HG03196 (cell line): Measurements from ENCODE around the gene C10orf120.

Source experiments
- ATAC-seq: cut with Tn5 transposase; IDR thresholded peaks from one replicate; pipeline ENCODE4 v1.9.1; 2021; ENCODE audit not compliant: unreplicated experiment

The C10orf120 gene

GRCh38 chr10:122662231-122662630 lies 37.4 kb downstream of the C10orf120 start:
- ATAC-seq = no peak

GRCh38 chr10:122660696-122661095 lies 39.0 kb downstream of the C10orf120 start:
- no peak for ATAC-seq

- no peak for ATAC-seq
These were observed 40.0 kb downstream of the C10orf120 start for GRCh38 chr10:122659651-122660050.

GRCh38 chr10:122659126-122659525 lies 40.5 kb downstream of the C10orf120 start:
- no peak for ATAC-seq

- no peak for ATAC-seq
These were observed 41.1 kb downstream of the C10orf120 start for GRCh38 chr10:122658356-122659049.

- ATAC-seq = no peak
These were observed 41.9 kb downstream of the C10orf120 start for GRCh38 chr10:122657729-122658128.

GRCh38 chr10:122657255-122657654 lies 42.4 kb downstream of the C10orf120 start:
- no peak for ATAC-seq

- no peak for ATAC-seq
These were observed 42.9 kb downstream of the C10orf120 start for GRCh38 chr10:122656741-122657140.

- ATAC-seq = no peak
These were observed 43.3 kb downstream of the C10orf120 start for GRCh38 chr10:122656308-122656705.

GRCh38 chr10:122655524-122656307 lies 43.9 kb downstream of the C10orf120 start:
- no peak for ATAC-seq

GRCh38 chr10:122650331-122650730 lies 49.3 kb downstream of the C10orf120 start:
- no peak for ATAC-seq

- no peak for ATAC-seq
These were observed 49.7 kb downstream of the C10orf120 start for GRCh38 chr10:122649903-122650302.

- ATAC-seq = no peak
These were observed 50.8 kb downstream of the C10orf120 start for GRCh38 chr10:122648599-122649428.
